Liver (tissue), 9 donors: ENCODE results near the gene CACHD1. TPM values are rescaled to one million over a fixed set of nuclear protein-coding genes. Genes with fewer than 3 reads are reported as not detected.
"Not testable (repeated sequence)": the region's sequence is repeated elsewhere in the genome, so short reads cannot be mapped to it uniquely, and the experiment has no call there.

Source experiments
- DNase-seq: peaks from one replicate; pipeline ENCODE4 v3.0.0-alpha.2; 2017; ENCODE audit warnings: low spot score
- H3K27ac ChIP-seq, 2 donors: one replicate each; pipeline ENCODE4 v1.7.0; 2013; ENCODE audit warnings: inconsistent platforms in 2 of 2, low read length in 2 of 2, control low read depth in 1 of 2, low read depth in 1 of 2, mild to moderate bottlenecking in 1 of 2
- H3K27me3 ChIP-seq, 4 donors: one replicate each; pipeline versions ENCODE4 v1.6.1 to v1.7.0; 2013; ENCODE audit warnings: low read length in 3 of 4, inconsistent platforms in 1 of 4, mild to moderate bottlenecking in 1 of 4, moderate library complexity in 1 of 4; ENCODE audit not compliant: control insufficient read depth in 4 of 4, insufficient read depth in 4 of 4
- H3K36me3 ChIP-seq, 4 donors: one replicate each; pipeline versions ENCODE4 v1.6.1 to v1.7.0; 2013; ENCODE audit warnings: low read length in 3 of 4, mild to moderate bottlenecking in 3 of 4, low read depth in 1 of 4, moderate library complexity in 1 of 4; ENCODE audit not compliant: control insufficient read depth in 4 of 4, insufficient read depth in 3 of 4
- H3K4me1 ChIP-seq, 4 donors: one replicate each; pipeline versions ENCODE4 v1.6.1 to v1.7.0; 2013; ENCODE audit warnings: low read length in 3 of 4, mild to moderate bottlenecking in 3 of 4, moderate library complexity in 1 of 4; ENCODE audit not compliant: control insufficient read depth in 4 of 4, insufficient read depth in 4 of 4
- H3K4me3 ChIP-seq, 3 donors: one replicate each; pipeline versions ENCODE4 v1.6.1 to v1.7.0; 2013; ENCODE audit warnings: low read length in 3 of 3, control low read depth in 1 of 3, low read depth in 1 of 3, mild to moderate bottlenecking in 1 of 3
- H3K9ac ChIP-seq, 2 donors: one replicate each; pipeline ENCODE4 v1.7.0; 2013; ENCODE audit warnings: low read length in 2 of 2, mild to moderate bottlenecking in 2 of 2, moderate library complexity in 2 of 2, control low read depth in 1 of 2, low read depth in 1 of 2
- H3K9me3 ChIP-seq, 4 donors: one replicate each; pipeline versions ENCODE4 v1.6.1 to v1.7.0; 2013; ENCODE audit warnings: low read length in 3 of 4; ENCODE audit not compliant: control insufficient read depth in 4 of 4
- ATF3 ChIP-seq: IDR thresholded peaks from 2 replicates; pipeline ENCODE4 v1.6.1; 2016; ENCODE audit warnings: antibody characterized with exemption
- CTCF ChIP-seq: fragments of 150-350 bp; IDR thresholded peaks from 2 replicates; pipeline ENCODE4 v1.5.1; 2017; ENCODE audit warnings: improper control_type of control experiment, low read depth, low read length; ENCODE audit not compliant: missing input control
- EGR1 ChIP-seq, 2 donors: IDR thresholded peaks; 2 replicates each; pipeline ENCODE4 v1.6.1; 2016 to 2018; ENCODE audit warnings: antibody characterized with exemption in 2 of 2, low read depth in 2 of 2
- FOXA1 ChIP-seq: IDR thresholded peaks from 2 replicates; pipeline ENCODE4 v1.6.1; 2016; ENCODE audit warnings: antibody characterized with exemption
- FOXA2 ChIP-seq: IDR thresholded peaks from 2 replicates; pipeline ENCODE4 v1.6.1; 2016; ENCODE audit warnings: antibody characterized with exemption
- GABPA ChIP-seq, 2 donors: IDR thresholded peaks in 1 of 2; conservative IDR thresholded peaks in 1 of 2; 2 replicates each; pipeline ENCODE4 v1.6.1; 2016; ENCODE audit warnings: antibody characterized with exemption in 2 of 2, mild to moderate bottlenecking in 1 of 2, moderate library complexity in 1 of 2
- HNF4A ChIP-seq, 2 donors: conservative IDR thresholded peaks; 2 replicates each; pipeline ENCODE4 v1.6.1; 2016; ENCODE audit warnings: antibody characterized with exemption in 2 of 2, mild to moderate bottlenecking in 2 of 2
- HNF4G ChIP-seq: IDR thresholded peaks from 2 replicates; pipeline ENCODE4 v1.6.1; 2016; ENCODE audit warnings: antibody characterized with exemption
- JUND ChIP-seq, 2 donors: IDR thresholded peaks; 2 replicates each; pipeline ENCODE4 v1.6.1; 2016; ENCODE audit warnings: antibody characterized with exemption in 2 of 2
- MAX ChIP-seq: IDR thresholded peaks from 2 replicates; pipeline ENCODE4 v1.6.1; 2016; ENCODE audit warnings: antibody characterized with exemption
- NR2F2 ChIP-seq: IDR thresholded peaks from 2 replicates; pipeline ENCODE4 v1.6.1; 2016; ENCODE audit warnings: antibody characterized with exemption
- REST ChIP-seq: IDR thresholded peaks from 2 replicates; pipeline ENCODE4 v1.6.1; 2016; ENCODE audit warnings: antibody characterized with exemption, mild to moderate bottlenecking
- RXRA ChIP-seq, 2 donors: IDR thresholded peaks; 2 replicates each; pipeline ENCODE4 v1.6.1; 2017 to 2018; ENCODE audit warnings: antibody characterized with exemption in 2 of 2, mild to moderate bottlenecking in 1 of 2
- SP1 ChIP-seq: IDR thresholded peaks from 2 replicates; pipeline ENCODE4 v1.6.1; 2018; ENCODE audit warnings: antibody characterized with exemption, mild to moderate bottlenecking
- TAF1 ChIP-seq: conservative IDR thresholded peaks from 2 replicates; pipeline ENCODE4 v1.6.1; 2016; ENCODE audit warnings: antibody characterized with exemption, mild to moderate bottlenecking
- YY1 ChIP-seq: IDR thresholded peaks from 2 replicates; pipeline ENCODE4 v1.6.1; 2016; ENCODE audit warnings: antibody characterized with exemption, mild to moderate bottlenecking
- ZBTB33 ChIP-seq: IDR thresholded peaks from 2 replicates; pipeline ENCODE4 v1.6.1; 2016; ENCODE audit warnings: antibody characterized with exemption
- WGBS: extraction: QIAGEN DNeasy Blood & Tissue Kit; methylation state at CpG from one replicate; pipeline ENCODE4 v1.1.7; 2013; 5-methylcytosine and 5-hydroxymethylcytosine counted together
- polyA plus RNA-seq, 2 donors: library from polyadenylated mRNA; stranded (reverse) in 1 of 2; unstranded in 1 of 2; fragments of 200-250 nt in 1 of 2; fragments of >200 nt in 1 of 2; fragmentation: Nextera tagmentation in 1 of 2; extraction: Ambion mirVana in 1 of 2; gene quantifications; one replicate each; pipeline versions ENCODE4 v1.2.1 to v1.2.3, GENCODE V29; 2013 to 2015
- total RNA-seq, 2 donors: library from RNA; depleted of rRNA; stranded (reverse); fragments of >200 nt; gene quantifications; one replicate each; pipeline ENCODE4 v1.2.3, GENCODE V29; 2014
- donor health status: healthy.
- donor health status: healthy.
- donor health status: healthy.
- donor health status: healthy.
- donor health status: healthy.

The CACHD1 gene
- total and polyA plus RNA-seq, 4 donors: 0.68 to 4.2 (median 2.3) TPM

DNA sequence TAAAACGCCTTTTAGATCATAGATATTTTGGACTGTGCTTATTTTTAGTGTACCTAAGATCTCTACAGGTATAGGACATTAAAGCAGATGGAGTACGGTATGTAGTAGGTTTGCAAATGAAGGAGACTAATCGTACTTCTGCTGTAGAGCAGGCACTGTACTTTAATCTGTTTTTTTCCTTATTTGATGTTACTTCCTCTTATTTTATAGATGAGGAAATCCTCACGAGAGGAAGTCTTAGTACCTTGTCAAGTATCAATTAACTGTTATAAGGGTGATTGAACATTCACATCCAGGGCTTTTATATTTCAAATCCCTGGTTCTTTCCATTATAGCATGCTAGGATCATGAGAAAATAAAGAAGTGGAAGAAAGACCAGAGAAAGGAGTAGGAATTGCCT, 41.1 kb downstream of the CACHD1 start:
- H3K9me3 ChIP-seq: no peaks in the 10 kb centered on the region
- H3K27me3 ChIP-seq: no peaks in the 10 kb centered on the region
- no peak overlapping the region for H3K27ac ChIP-seq
- no peaks in the 10 kb centered on the region for H3K36me3 ChIP-seq
- TF ChIP-seq JUND (IDR thresholded peaks at IDR 0.05): no peak
- TF ChIP-seq FOXA1: no peak
- TF ChIP-seq NR2F2: no peak
- TF ChIP-seq HNF4A (conservative IDR thresholded peaks at IDR 0.05): no peak
- TF ChIP-seq ZBTB33: no peak
- no peak for TF ChIP-seq SP1
- no peak for TF ChIP-seq ATF3
- no peak for TF ChIP-seq REST
- TF ChIP-seq MAX: no peak
- TF ChIP-seq GABPA (IDR thresholded peaks at IDR 0.05 in 1 of 2, conservative IDR thresholded peaks at IDR 0.05 in 1 of 2): no peak
- TF ChIP-seq FOXA2: no peak
- no peak for TF ChIP-seq TAF1
- TF ChIP-seq CTCF: no peak
- TF ChIP-seq HNF4G: no peak
- no peak for TF ChIP-seq RXRA (IDR thresholded peaks at IDR 0.05)
- TF ChIP-seq EGR1 (IDR thresholded peaks at IDR 0.05; ENCODE audit: low read depth in 2 of 2): no peak
- no peak for TF ChIP-seq YY1
- WGBS: 80% methylated on average over 4 of the region's 4 CpGs
- peaks cover 0 to 16% (median 7%) of the 10 kb centered on the region in 4 donors for H3K4me1 ChIP-seq
- H3K9ac ChIP-seq: no peak overlapping the region
- no peak overlapping the region for H3K4me3 ChIP-seq
- no peak for DNase-seq

GRCh38 chr1:64512206-64512605, 42.3 kb downstream of the CACHD1 start:
- H3K9me3 ChIP-seq, H3K36me3 ChIP-seq, H3K4me3 ChIP-seq, H3K27me3 ChIP-seq, DNase-seq, H3K9ac ChIP-seq, H3K27ac ChIP-seq: not testable (repeated sequence)
- WGBS: 58% methylated on average over 2 of the region's 2 CpGs
- peaks cover 0 to 23% (median 13%) of the 10 kb centered on the region in 4 donors for H3K4me1 ChIP-seq
- TF ChIP-seq RXRA (IDR thresholded peaks at IDR 0.05): peak in 1 of 2 donors; percentile 31
- TF ChIP-seq NR2F2: peak; percentile 41
